Keratinocyte (primary cell): ENCODE results near the gene SLC2A4. TPM values are rescaled to one million over a fixed set of nuclear protein-coding genes. Genes with fewer than 3 reads are reported as not detected.
A peak's percentile ranks its signal among the peaks of the same experiment; 100 is the strongest.

Experiments
- DNase-seq: peaks from one replicate; pipeline ENCODE4 v3.0.0-alpha.2; 2011; ENCODE audit warnings: low read depth, missing footprints, low spot score
- FAIRE-seq: peaks from 2 replicates; lab custom pipeline; 2011; peaks lifted over from hg19 to GRCh38; lab: Jason Lieb, UNC
- H2AFZ ChIP-seq: 2 replicates; pipeline ENCODE4 v1.6.0; 2012; ENCODE audit warnings: low read length, control low read depth, inconsistent platforms; ENCODE audit not compliant: control insufficient read depth
- H3K27ac ChIP-seq: 2 replicates; pipeline ENCODE4 v1.5.1; 2011; ENCODE audit warnings: low read length; ENCODE audit not compliant: control insufficient read depth, insufficient read depth
- H3K27me3 ChIP-seq: 3 replicates; pipeline ENCODE4 v1.6.0; 2011; ENCODE audit warnings: low read length; ENCODE audit not compliant: control insufficient read depth, insufficient read depth; ENCODE audit errors: extremely low read depth
- H3K36me3 ChIP-seq, 2 experiments: 2 replicates in 1 of 2; 3 replicates in 1 of 2; pipeline ENCODE4 v1.5.1; 2011; ENCODE audit warnings: low read length in 2 of 2, mild to moderate bottlenecking in 1 of 2; ENCODE audit not compliant: control insufficient read depth in 2 of 2, insufficient read depth in 2 of 2; ENCODE audit errors: extremely low read depth in 1 of 2
- H3K4me1 ChIP-seq: 3 replicates; pipeline ENCODE4 v1.5.1; 2011; ENCODE audit warnings: low read length; ENCODE audit not compliant: control insufficient read depth, insufficient read depth; ENCODE audit errors: extremely low read depth
- H3K4me2 ChIP-seq: 3 replicates; pipeline ENCODE4 v1.6.0; 2011; ENCODE audit warnings: low read depth, low read length; ENCODE audit not compliant: control insufficient read depth, insufficient read depth; ENCODE audit errors: extremely low read depth
- H3K4me3 ChIP-seq, 3 experiments: fragments of 200-600 bp in 1 of 3; sonication (generic) in 1 of 3; 2 replicates in 2 of 3; 3 replicates in 1 of 3; pipeline ENCODE4 v1.5.1; 2011 to 2016; ENCODE audit warnings: low read length in 3 of 3, mild to moderate bottlenecking in 3 of 3, control low read depth in 2 of 3, inconsistent platforms in 1 of 3, low read depth in 1 of 3, mixed read lengths in 1 of 3, mixed run types in 1 of 3, moderate library complexity in 1 of 3; ENCODE audit not compliant: control insufficient read depth in 2 of 3, insufficient read depth in 2 of 3; ENCODE audit errors: extremely low read depth in 1 of 3
- H3K79me2 ChIP-seq: 2 replicates; pipeline ENCODE4 v1.6.0; 2012; ENCODE audit warnings: low read length; ENCODE audit not compliant: control insufficient read depth, insufficient read depth
- H3K9ac ChIP-seq: 3 replicates; pipeline ENCODE4 v1.6.0; 2011; ENCODE audit warnings: low read length; ENCODE audit not compliant: control insufficient read depth, insufficient read depth; ENCODE audit errors: extremely low read depth
- H3K9me1 ChIP-seq: 3 replicates; pipeline ENCODE4 v1.6.0; 2011; ENCODE audit warnings: low read length; ENCODE audit not compliant: control insufficient read depth, insufficient read depth; ENCODE audit errors: extremely low read depth
- H3K9me3 ChIP-seq: 2 replicates; pipeline ENCODE4 v1.5.1; 2012; ENCODE audit warnings: low read depth, low read length; ENCODE audit not compliant: control insufficient read depth
- H4K20me1 ChIP-seq: 3 replicates; pipeline ENCODE4 v1.6.0; 2011; ENCODE audit warnings: low read length; ENCODE audit not compliant: control insufficient read depth, insufficient read depth; ENCODE audit errors: extremely low read depth
- CTCF ChIP-seq, 3 experiments: IDR thresholded peaks in 1 of 3; conservative IDR thresholded peaks in 1 of 3; optimal IDR thresholded peaks in 1 of 3; 2 replicates in 2 of 3; 3 replicates in 1 of 3; pipeline versions ENCODE3 to v1.5.1; 2011; ENCODE audit warnings: low read length in 3 of 3, mild to moderate bottlenecking in 3 of 3, moderate library complexity in 2 of 3, control low read depth in 1 of 3, inconsistent platforms in 1 of 3; ENCODE audit not compliant: insufficient read depth in 2 of 3; ENCODE audit errors: extremely low read depth in 1 of 3
- EZH2 ChIP-seq: IDR thresholded peaks from one replicate; pipeline ENCODE4 v1.6.1; 2012; ENCODE audit warnings: inconsistent platforms, mild to moderate bottlenecking, low read length, moderate library complexity
- dilution Hi-C: fragments of 300-500 bp; cut with MboI; formaldehyde crosslinking; loops from one replicate; pipeline ENCODE4 v1.7.0; 2020; ENCODE audit warnings: low sequenced_read_pairs; ENCODE audit not compliant: extremely low pct_ligation_motif_present
- polyA plus RNA-seq, 5 experiments: library from polyadenylated mRNA; depleted of rRNA in 3 of 5; stranded (reverse) in 3 of 5; stranded (forward) in 1 of 5; unstranded in 1 of 5; fragments of >200 nt; gene quantifications; 1 replicate in 1 of 5; 2 replicates in 3 of 5; 3 replicates in 1 of 5; pipeline versions ENCODE4 v1.2.1 to v1.2.3, GENCODE V29; 2011 to 2012; ENCODE audit warnings: missing spikeins in 2 of 5, low read depth in 1 of 5, low replicate concordance in 1 of 5

The SLC2A4 gene
- polyA plus RNA-seq, 1 donor (not counting 4 experiments of a cell fraction or from before 2014, with no cell fraction given), result not detected

DNA sequence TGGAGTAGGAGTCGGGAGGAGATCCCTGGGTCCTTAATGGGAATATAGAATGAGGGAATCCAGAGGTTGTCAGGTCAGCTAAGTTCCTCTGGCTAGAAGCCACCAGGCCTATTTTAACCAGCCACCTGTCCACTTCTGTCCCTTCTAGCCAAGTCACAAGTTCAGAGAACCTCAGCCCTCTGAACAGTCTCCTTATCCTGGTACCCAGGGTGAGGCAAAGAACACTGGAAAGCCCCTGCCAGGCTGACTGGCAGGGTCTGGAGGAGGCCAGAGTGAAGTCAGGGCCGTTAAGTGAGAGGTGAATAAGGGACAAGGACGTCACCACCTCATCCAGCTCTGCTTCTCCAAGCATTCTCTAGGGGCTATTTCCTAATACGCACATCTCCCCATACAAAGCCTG is 32.7 kb upstream of the SLC2A4 start:
- Histone ChIP-seq H3K27me3 (no peaks in the 10 kb centered on the region), H3K27ac (no peak overlapping the region), H3K4me2 (peak overlapping the region; percentile 31), H3K9me1 (no peaks in the 10 kb centered on the region), H3K9me3 (no peaks in the 10 kb centered on the region), H2AFZ (no peak overlapping the region), H3K4me1 (peaks cover 18% of the 10 kb centered on the region), H3K79me2 (peaks cover 58% of the 10 kb centered on the region), H3K36me3 (peaks cover 17 to 21% of the 10 kb centered on the region in 2 experiments), H3K4me3 (peak overlapping the region in 1 of 3 experiments; percentile 17), H3K9ac (no peak overlapping the region), H4K20me1 (no peaks in the 10 kb centered on the region)
- DNase-seq (no peak), FAIRE-seq (no peak)
- TF ChIP-seq EZH2 (no peak), CTCF (optimal IDR thresholded peaks at IDR 0.05 in 1 of 3, IDR thresholded peaks at IDR 0.05 in 1 of 3, conservative IDR thresholded peaks at IDR 0.05 in 1 of 3; ENCODE audit: extremely low read depth in 1 of 3, insufficient read depth in 2 of 3, low read length in 3 of 3) (no peak)
- dilution Hi-C loops, result no loop called here

- Histone ChIP-seq H4K20me1 (no peaks in the 10 kb centered on the region), H3K27ac (no peak overlapping the region), H3K4me2 (peak overlapping the region; percentile 31), H3K9me3 (no peaks in the 10 kb centered on the region), H3K79me2 (peaks cover 60% of the 10 kb centered on the region), H3K27me3 (no peaks in the 10 kb centered on the region), H3K4me1 (peaks cover 18% of the 10 kb centered on the region), H3K4me3 (peak overlapping the region in 1 of 3 experiments; percentile 17), H3K36me3 (peaks cover 15 to 20% of the 10 kb centered on the region in 2 experiments), H3K9me1 (no peaks in the 10 kb centered on the region), H3K9ac (no peak overlapping the region), H2AFZ (no peak overlapping the region)
- TF ChIP-seq CTCF (optimal IDR thresholded peaks at IDR 0.05 in 1 of 3, IDR thresholded peaks at IDR 0.05 in 1 of 3, conservative IDR thresholded peaks at IDR 0.05 in 1 of 3; ENCODE audit: extremely low read depth in 1 of 3, insufficient read depth in 2 of 3, low read length in 3 of 3), result no peak
- TF ChIP-seq EZH2, result no peak
- FAIRE-seq (no peak), DNase-seq (no peak)
- dilution Hi-C loops, result no loop called here
Measured at GRCh38 chr17:7249214-7249613, 32.3 kb upstream of the SLC2A4 start.
